Loucy (cell line): ENCODE measurements around the gene KIAA0753.

ENCODE experiments used
- H2AFZ ChIP-seq: fragments of 200-600 bp; sonication (generic); 2 replicates; pipeline ENCODE4 v1.6.0; 2016; ENCODE audit warnings: antibody characterized with exemption, mild to moderate bottlenecking, low read length, moderate library complexity
- H3F3A ChIP-seq: fragments of 200-600 bp; 2 replicates; pipeline ENCODE4 v1.6.0; 2016; ENCODE audit warnings: antibody characterized with exemption, low read depth, mild to moderate bottlenecking
- H3K27me3 ChIP-seq: fragments of 200-600 bp; sonication (generic); 2 replicates; pipeline ENCODE4 v1.6.1; 2014; ENCODE audit warnings: low read length, mild to moderate bottlenecking; ENCODE audit not compliant: insufficient read depth, poor library complexity, severe bottlenecking
- H3K36me3 ChIP-seq: fragments of 200-600 bp; sonication (generic); 2 replicates; pipeline ENCODE4 v1.6.1; 2016; ENCODE audit warnings: low read length; ENCODE audit not compliant: insufficient read depth
- H3K4me1 ChIP-seq: fragments of 200-600 bp; sonication (generic); 2 replicates; pipeline ENCODE4 v1.5.1; 2014; ENCODE audit warnings: low read length, mild to moderate bottlenecking; ENCODE audit not compliant: insufficient read depth, poor library complexity, severe bottlenecking
- H3K4me2 ChIP-seq: fragments of 200-600 bp; sonication (generic); 2 replicates; pipeline ENCODE4 v1.6.0; 2014; ENCODE audit warnings: antibody characterized with exemption, low read length, low read depth, mild to moderate bottlenecking; ENCODE audit not compliant: poor library complexity, severe bottlenecking
- H3K4me3 ChIP-seq: fragments of 200-600 bp; sonication (generic); 2 replicates; pipeline ENCODE4 v1.5.1; 2014; ENCODE audit warnings: low read length, mild to moderate bottlenecking, mixed read lengths; ENCODE audit not compliant: poor library complexity, severe bottlenecking
- H3K79me2 ChIP-seq: fragments of 200-600 bp; sonication (generic); 2 replicates; pipeline ENCODE4 v1.6.1; 2014; ENCODE audit warnings: low read length; ENCODE audit not compliant: insufficient read depth
- H3K9ac ChIP-seq: fragments of 200-600 bp; sonication (generic); 2 replicates; pipeline ENCODE4 v1.6.0; 2014; ENCODE audit warnings: mild to moderate bottlenecking, low read depth, low read length, moderate library complexity; ENCODE audit not compliant: poor library complexity, severe bottlenecking
- H3K9me2 ChIP-seq: fragments of 200-600 bp; sonication (generic); replicated peaks from 2 replicates; pipeline ENCODE4 v1.6.1; 2016; ENCODE audit warnings: low read depth, low read length, mixed read lengths
- H3K9me3 ChIP-seq: fragments of 200-600 bp; sonication (generic); 2 replicates; pipeline ENCODE4 v1.6.1; 2014; ENCODE audit warnings: mild to moderate bottlenecking, antibody characterized with exemption, low read length, low read depth; ENCODE audit not compliant: insufficient read depth
- H4K20me1 ChIP-seq: fragments of 200-600 bp; sonication (generic); 2 replicates; pipeline ENCODE4 v1.6.0; 2014; ENCODE audit warnings: antibody characterized with exemption, low read length, mild to moderate bottlenecking; ENCODE audit not compliant: insufficient read depth, poor library complexity, severe bottlenecking
- EZH2phosphoT487 ChIP-seq: fragments of 200-600 bp; IDR thresholded peaks from 2 replicates; pipeline ENCODE4 v1.6.1; 2018; ENCODE audit warnings: antibody characterized with exemption, mild to moderate bottlenecking, moderate library complexity, borderline replicate concordance
- TF ChIP-seq, protein P1 (sequence below): fragments of 200-600 bp; sonication (generic); conservative IDR thresholded peaks from 2 replicates; pipeline ENCODE4 v1.5.1; 2014; ENCODE audit warnings: mild to moderate bottlenecking, antibody characterized with exemption, low read length

Gene KIAA0753

DNA sequence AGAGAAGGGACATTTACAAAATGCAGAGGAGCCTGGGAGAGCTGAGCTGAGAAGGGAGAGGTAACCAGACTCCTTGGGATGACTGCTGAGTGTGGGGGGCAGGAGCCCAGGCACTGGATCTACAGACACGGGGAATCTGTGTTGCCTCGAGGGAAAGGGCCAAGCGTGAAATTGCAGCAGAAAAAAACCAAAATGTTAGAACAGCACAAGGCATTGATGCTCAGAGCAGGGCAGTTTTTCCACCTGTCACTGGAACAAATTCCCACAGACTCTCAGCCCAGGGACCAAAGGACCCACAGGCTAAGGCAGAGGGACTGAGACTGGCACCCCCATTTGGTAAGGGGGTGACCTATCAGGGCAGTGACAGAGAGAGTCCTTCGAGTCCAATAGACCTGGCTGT is 86.2 kb downstream of the KIAA0753 start:
- Histone ChIP-seq H3K9me2 (no peaks in the 10 kb centered on the region), H3K9me3 (no peaks in the 10 kb centered on the region), H4K20me1 (no peaks in the 10 kb centered on the region), H3K79me2 (no peaks in the 10 kb centered on the region), H3K4me3 (no peak overlapping the region), H3K4me2 (no peak overlapping the region), H3K36me3 (no peaks in the 10 kb centered on the region), H3K27me3 (no peaks in the 10 kb centered on the region), H3F3A (no peaks in the 10 kb centered on the region), H2AFZ (no peak overlapping the region), H3K9ac (no peak overlapping the region), H3K4me1 (no peaks in the 10 kb centered on the region)
- no peak for TF ChIP-seq EZH2phosphoT487
- TF ChIP-seq, protein P1, sequence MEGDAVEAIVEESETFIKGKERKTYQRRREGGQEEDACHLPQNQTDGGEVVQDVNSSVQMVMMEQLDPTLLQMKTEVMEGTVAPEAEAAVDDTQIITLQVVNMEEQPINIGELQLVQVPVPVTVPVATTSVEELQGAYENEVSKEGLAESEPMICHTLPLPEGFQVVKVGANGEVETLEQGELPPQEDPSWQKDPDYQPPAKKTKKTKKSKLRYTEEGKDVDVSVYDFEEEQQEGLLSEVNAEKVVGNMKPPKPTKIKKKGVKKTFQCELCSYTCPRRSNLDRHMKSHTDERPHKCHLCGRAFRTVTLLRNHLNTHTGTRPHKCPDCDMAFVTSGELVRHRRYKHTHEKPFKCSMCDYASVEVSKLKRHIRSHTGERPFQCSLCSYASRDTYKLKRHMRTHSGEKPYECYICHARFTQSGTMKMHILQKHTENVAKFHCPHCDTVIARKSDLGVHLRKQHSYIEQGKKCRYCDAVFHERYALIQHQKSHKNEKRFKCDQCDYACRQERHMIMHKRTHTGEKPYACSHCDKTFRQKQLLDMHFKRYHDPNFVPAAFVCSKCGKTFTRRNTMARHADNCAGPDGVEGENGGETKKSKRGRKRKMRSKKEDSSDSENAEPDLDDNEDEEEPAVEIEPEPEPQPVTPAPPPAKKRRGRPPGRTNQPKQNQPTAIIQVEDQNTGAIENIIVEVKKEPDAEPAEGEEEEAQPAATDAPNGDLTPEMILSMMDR = no peak

DNA sequence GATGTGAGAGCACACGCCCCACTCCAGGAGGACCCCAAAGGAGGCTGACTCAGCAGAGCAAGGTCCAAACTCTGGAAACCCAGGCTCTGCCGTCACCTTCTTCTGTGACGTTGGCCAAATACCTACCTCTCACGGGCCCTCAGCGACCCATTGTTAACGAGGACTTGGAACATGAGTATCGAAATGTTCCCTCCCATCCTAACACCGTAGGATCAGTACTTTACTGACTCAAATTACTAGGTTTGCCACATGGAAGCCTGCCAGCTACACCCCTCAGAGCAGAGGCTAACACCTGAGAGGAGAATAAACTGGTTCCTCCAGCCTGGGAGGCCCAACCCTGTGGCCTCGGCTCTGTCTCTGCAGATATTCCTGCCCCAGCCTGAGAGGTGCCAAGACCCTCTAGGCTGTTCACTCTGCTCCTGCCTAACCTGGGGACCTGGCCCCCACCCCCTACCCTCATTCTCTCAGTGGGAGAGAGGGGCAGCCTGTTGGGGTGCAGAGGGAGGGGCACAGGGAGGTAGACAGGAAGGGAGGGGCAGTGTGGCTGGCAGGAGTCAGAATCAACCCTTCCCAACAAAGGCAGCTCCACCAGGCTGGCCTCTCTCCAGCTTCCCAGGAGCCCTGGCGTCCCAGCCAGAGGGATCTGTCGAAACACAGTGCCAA is 88.5 kb downstream of the KIAA0753 start:
- no peak for TF ChIP-seq EZH2phosphoT487
- TF ChIP-seq, protein P1 = no peak
- no peak overlapping the region for H3K9ac ChIP-seq
- H3K9me3 ChIP-seq = no peaks in the 10 kb centered on the region
- no peak overlapping the region for H2AFZ ChIP-seq
- no peaks in the 10 kb centered on the region for H3K36me3 ChIP-seq
- H4K20me1 ChIP-seq = no peaks in the 10 kb centered on the region
- no peaks in the 10 kb centered on the region for H3K79me2 ChIP-seq
- H3K9me2 ChIP-seq = no peaks in the 10 kb centered on the region
- no peak overlapping the region for H3K4me2 ChIP-seq
- H3K4me3 ChIP-seq = no peak overlapping the region
- no peaks in the 10 kb centered on the region for H3K27me3 ChIP-seq
- H3K4me1 ChIP-seq = no peaks in the 10 kb centered on the region
- no peaks in the 10 kb centered on the region for H3F3A ChIP-seq

DNA sequence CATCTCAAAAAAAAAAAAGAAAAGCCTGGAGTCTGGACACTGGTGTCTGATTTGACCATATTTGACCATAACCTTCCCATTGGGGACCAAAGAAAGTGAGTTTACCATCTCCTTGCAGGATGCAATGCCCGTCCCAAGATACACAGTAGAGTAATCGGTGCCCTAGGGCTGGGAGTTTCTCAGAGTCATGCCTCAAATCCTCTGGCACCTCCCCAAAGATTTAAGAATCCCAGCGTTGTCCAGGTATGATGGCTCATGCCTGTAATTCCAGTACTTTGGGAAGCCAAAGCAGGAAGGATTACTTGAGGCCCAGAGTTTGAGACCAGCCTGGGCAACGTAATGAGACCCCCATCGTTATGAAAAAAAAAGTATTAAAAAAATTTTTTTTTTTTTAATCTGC is 89.2 kb downstream of the KIAA0753 start:
- Histone ChIP-seq H2AFZ (no peak overlapping the region), H3K4me3 (no peak overlapping the region), H3K79me2 (no peaks in the 10 kb centered on the region), H3F3A (no peaks in the 10 kb centered on the region), H3K4me1 (no peaks in the 10 kb centered on the region), H3K27me3 (no peaks in the 10 kb centered on the region), H4K20me1 (no peaks in the 10 kb centered on the region), H3K36me3 (no peaks in the 10 kb centered on the region), H3K9ac (no peak overlapping the region), H3K9me3 (no peaks in the 10 kb centered on the region), H3K4me2 (no peak overlapping the region), H3K9me2 (no peaks in the 10 kb centered on the region)
- TF ChIP-seq EZH2phosphoT487 = no peak
- TF ChIP-seq, protein P1 = no peak
